Lower leg skin (tissue), 3 donors: ENCODE results near the gene AIRE.
"Not testable (repeated sequence)": the region's sequence is repeated elsewhere in the genome, so short reads cannot be mapped to it uniquely, and the experiment has no call there.

ENCODE experiments used
- CTCF ChIP-seq, 3 donors: fragments of 450-650 bp; IDR thresholded peaks; one replicate each; pipeline ENCODE4 v1.5.1; 2016; ENCODE audit warnings: antibody characterized with exemption in 3 of 3, mild to moderate bottlenecking in 3 of 3, moderate library complexity in 2 of 3
- POLR2A ChIP-seq, 2 donors: fragments of 450-650 bp; IDR thresholded peaks; one replicate each; pipeline ENCODE4 v1.6.1; 2016 to 2017; ENCODE audit warnings: antibody characterized with exemption in 2 of 2, mild to moderate bottlenecking in 1 of 2, moderate library complexity in 1 of 2

DNA sequence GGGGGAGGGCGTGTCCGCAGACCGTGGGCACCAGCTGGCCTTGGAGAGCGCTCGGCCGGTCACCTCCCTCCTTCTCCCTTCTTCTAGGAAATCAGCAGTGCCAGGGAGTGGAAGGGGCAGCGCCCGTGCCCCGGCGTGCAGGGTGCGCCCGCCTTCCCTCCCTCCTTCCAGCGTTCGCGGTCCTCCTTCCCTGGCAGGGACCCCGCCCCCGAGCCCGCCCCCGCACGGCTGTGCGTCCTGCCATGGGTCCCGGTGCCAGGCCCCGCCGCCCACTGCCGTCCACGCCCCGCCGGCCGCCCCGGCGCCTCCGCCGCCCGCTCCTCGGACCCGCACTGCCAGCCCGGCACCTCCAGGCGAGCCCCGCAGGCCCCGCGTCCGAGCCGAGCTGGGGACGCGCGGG lies 45.3 kb upstream of the AIRE start:
- not testable (repeated sequence) for TF ChIP-seq CTCF, POLR2A (IDR thresholded peaks at IDR 0.05)
